Fibroblast of peridontal ligament (primary cell): ENCODE measurements around the gene ZNF699.
"Not testable (repeated sequence)": the region's sequence is repeated elsewhere in the genome, so short reads cannot be mapped to it uniquely, and the experiment has no call there.

Experiments
- DNase-seq: peaks from one replicate; pipeline ENCODE4 v3.0.0-alpha.2; 2010; ENCODE audit errors: extremely low read depth

Gene ZNF699

GRCh38 chr19:9289231-9289884 is 20.3 kb downstream of the ZNF699 start:
- DNase-seq: no peak

- DNase-seq: not testable (repeated sequence)
These were observed 26.2 kb downstream of the ZNF699 start for GRCh38 chr19:9283485-9283884.

GRCh38 chr19:9251236-9251635 is 58.4 kb downstream of the ZNF699 start:
- no peak for DNase-seq

- DNase-seq: no peak
These were observed 59.0 kb downstream of the ZNF699 start, which contains the start of gene OR7E24 for GRCh38 chr19:9250630-9251029. Gene OR7E24, plus strand, starts transcription at chr19:9250930. Its CDS starts 114 bp downstream, at chr19:9251044.
